ENCODE results near the gene WBP2. TPM values are rescaled to one million over a fixed set of nuclear protein-coding genes. Genes with fewer than 3 reads are reported as not detected.

WBP2 gene
- total and polyA plus RNA-seq, 2 of the 13 experiments (the other 11 are each of a cell fraction or from before 2014, with no cell fraction given), result 29.2 to 29.5 TPM

- TF ChIP-seq ZNF710 (CRISPR knock-in tag; IDR thresholded peaks at IDR 0.05; ENCODE audit: borderline replicate concordance), result no peak; the same call in 1 of the 2 replicates
- TF ChIP-seq IRF1 (CRISPR knock-in tag; IDR thresholded peaks at IDR 0.05; ENCODE audit: low read depth), result 0 out of 2 replicates have a peak, but pooled peaks have one; percentile 74
- TF ChIP-seq BCL6 (CRISPR knock-in tag; IDR thresholded peaks at IDR 0.05), result peak; percentile 20; the same call in 1 of the 2 replicates
- peak; percentile 49; the same call in 1 of the 2 replicates for TF ChIP-seq ZNF546 (CRISPR knock-in tag; conservative IDR thresholded peaks at IDR 0.05)
- TF ChIP-seq GPN1 (CRISPR knock-in tag; IDR thresholded peaks at IDR 0.05; ENCODE audit: borderline replicate concordance), result peak; percentile 77; the same call in 1 of the 2 replicates
- TF ChIP-seq ZBTB25 (CRISPR knock-in tag; IDR thresholded peaks at IDR 0.05), result 0 out of 2 replicates have a peak, but pooled peaks have one; percentile 7
- TF ChIP-seq YEATS2 (CRISPR knock-in tag; IDR thresholded peaks at IDR 0.05; ENCODE audit: borderline replicate concordance), result no peak
- no peak for TF ChIP-seq ZNF512 (CRISPR knock-in tag; IDR thresholded peaks at IDR 0.05)
- peak; percentile 79; the same call in 1 of the 2 replicates for TF ChIP-seq CCDC6 (CRISPR knock-in tag; IDR thresholded peaks at IDR 0.05)
- no peak for TF ChIP-seq ZMAT5 (CRISPR knock-in tag; IDR thresholded peaks at IDR 0.05; ENCODE audit: borderline replicate concordance, low read depth)
- no peak for TF ChIP-seq NFYB (CRISPR knock-in tag; IDR thresholded peaks at IDR 0.05)
- peak; percentile 52; the same call in 1 of the 2 replicates for TF ChIP-seq ZNF142 (CRISPR knock-in tag; IDR thresholded peaks at IDR 0.05)
- peak; percentile 70 for TF ChIP-seq HNRNPK (IDR thresholded peaks at IDR 0.05; ENCODE audit: low read depth, low read length, poor library complexity, severe bottlenecking)
- no peak for TF ChIP-seq ZGPAT (CRISPR knock-in tag; IDR thresholded peaks at IDR 0.05)
- TF ChIP-seq ZNF33B (CRISPR knock-in tag; IDR thresholded peaks at IDR 0.05), result peak; percentile 10
These were observed 22.6 kb upstream of the WBP2 start (continued) for GRCh38 chr17:75877752-75878173.

Data from HepG2 (cell line).